GM13977 (cell line): Measurements from ENCODE around the gene NFYA.

Experiments used
- DNase-seq: peaks from one replicate; pipeline ENCODE4 v3.0.0; 2012; ENCODE audit warnings: low spot score
- CTCF ChIP-seq: IDR thresholded peaks from 2 replicates; pipeline ENCODE4 v1.5.1; 2012; ENCODE audit warnings: mild to moderate bottlenecking, control low read depth; ENCODE audit not compliant: insufficient read depth; ENCODE audit errors: extremely low read depth, missing control alignments
- in situ Hi-C: fragments of 300-500 bp; cut with MboI; formaldehyde crosslinking; loops from one replicate; pipeline ENCODE4 v1.12.0; 2022; ENCODE audit warnings: low sequenced_read_pairs, low pct_unique_long_range_greater_than_20kb, mixed read lengths, inconsistent platforms; ENCODE audit not compliant: unreplicated experiment

Gene NFYA

DNA sequence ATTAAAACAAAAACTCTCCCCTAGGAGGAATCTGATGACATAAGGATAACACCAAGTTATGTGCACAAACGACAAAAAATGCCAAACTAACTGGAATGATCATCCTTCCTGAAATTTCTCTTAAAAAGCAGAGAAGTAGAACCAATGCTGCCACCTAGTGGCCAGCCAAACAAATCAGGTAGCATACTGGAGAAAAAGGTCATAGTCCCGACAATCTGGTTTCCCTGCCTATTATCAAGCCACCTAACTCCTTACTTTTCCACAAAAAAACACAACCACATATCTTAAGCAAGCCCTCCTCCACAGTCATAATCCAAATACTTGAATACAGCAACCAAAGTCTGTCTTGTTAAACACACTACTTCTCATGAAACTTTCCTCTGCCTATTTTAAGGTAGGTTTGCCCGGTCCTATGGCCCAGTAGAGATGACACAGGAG is 5.9 kb upstream of the NFYA start:
- peak; percentile 85 for TF ChIP-seq CTCF
- DNase-seq = peak; percentile 28
- in situ Hi-C loops = no loop called here

DNA sequence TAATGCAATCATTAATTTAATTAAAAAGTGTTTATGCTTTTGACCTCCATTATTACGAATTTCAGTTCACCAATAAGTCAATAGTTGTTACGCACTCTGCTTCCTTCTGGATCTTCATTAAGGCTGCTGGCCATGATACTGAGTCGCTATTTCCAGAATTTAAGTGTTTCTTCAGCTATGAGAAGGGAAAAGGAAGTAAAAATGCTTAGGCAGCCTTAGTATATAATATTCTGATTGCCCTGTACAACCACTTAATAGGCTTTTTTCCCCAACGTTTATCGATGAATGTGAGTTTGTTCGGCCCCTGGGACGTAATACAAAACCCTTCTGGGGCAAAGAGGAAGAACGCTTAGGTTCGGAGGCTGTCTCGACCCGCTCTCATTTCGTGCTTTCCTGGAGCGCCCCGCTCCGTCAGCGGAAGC is 1.3 kb upstream of the NFYA start:
- no peak for DNase-seq
- in situ Hi-C loops = no loop called here
- no peak for TF ChIP-seq CTCF

DNA sequence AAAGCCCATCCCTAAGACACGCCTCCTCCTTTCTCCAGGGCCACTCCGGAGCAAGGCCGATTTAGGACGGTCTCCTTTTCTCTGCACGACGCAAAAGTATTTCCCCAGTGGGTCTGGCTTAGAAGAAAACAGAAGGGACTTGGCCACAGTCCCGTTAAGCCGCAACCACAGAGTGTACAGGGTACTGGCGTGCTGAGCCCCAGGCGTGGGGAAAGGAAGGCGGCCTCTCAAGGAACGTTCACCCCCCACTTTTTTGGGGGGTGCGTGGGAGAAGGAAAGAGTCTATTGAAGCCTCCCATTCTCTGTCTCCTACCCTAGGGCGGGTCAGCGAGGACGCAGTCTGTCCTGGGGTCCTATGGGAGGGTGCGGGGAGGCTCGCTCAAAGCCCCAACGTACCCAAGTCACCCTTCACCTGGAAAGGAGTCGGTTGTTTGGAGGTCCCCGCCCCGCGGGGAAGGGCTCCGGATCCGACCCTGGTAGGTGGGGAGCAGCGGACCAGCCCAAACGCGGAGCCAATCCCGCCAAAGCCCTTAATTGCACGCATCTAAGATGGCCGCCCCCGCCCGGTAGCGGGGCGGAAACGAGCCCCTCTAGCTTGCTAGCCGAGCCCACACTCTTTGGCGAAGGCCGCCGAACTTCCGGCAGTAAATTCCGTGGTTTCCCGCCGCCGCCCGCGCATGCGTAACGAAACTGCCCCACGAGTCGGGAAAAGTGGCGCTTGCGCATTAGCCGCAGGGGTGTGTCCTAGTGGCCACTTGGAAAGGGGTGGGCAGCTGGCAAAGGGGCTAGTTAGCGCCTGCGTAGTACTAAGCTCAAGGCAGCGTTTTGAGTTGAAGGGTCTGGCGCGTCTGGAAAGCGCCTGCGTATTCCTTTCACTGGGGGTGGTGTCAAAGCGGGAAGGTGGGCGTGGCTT is 595 bp upstream of the NFYA start, which contains the start of gene OARD1:
OARD1 (minus strand) TSS at position 434 of the 913 bp plus-strand sequence. CDS start 722 bp downstream, outside the sequence.
- DNase-seq = peak; percentile 65
- in situ Hi-C loops = no loop called here
- no peak for TF ChIP-seq CTCF

GRCh38 chr6:41073203-41073967 is 611 bp downstream of the NFYA start:
- DNase-seq = peak; percentile 79
- in situ Hi-C loops = no loop called here
- TF ChIP-seq CTCF = peak; percentile 19

- in situ Hi-C loops = no loop called here
- TF ChIP-seq CTCF = no peak
- DNase-seq = no peak
Measured at GRCh38 chr6:41073968-41074691, 1.4 kb downstream of the NFYA start.
